ENCODE results near the gene ITPR1.

Gene ITPR1

DNA sequence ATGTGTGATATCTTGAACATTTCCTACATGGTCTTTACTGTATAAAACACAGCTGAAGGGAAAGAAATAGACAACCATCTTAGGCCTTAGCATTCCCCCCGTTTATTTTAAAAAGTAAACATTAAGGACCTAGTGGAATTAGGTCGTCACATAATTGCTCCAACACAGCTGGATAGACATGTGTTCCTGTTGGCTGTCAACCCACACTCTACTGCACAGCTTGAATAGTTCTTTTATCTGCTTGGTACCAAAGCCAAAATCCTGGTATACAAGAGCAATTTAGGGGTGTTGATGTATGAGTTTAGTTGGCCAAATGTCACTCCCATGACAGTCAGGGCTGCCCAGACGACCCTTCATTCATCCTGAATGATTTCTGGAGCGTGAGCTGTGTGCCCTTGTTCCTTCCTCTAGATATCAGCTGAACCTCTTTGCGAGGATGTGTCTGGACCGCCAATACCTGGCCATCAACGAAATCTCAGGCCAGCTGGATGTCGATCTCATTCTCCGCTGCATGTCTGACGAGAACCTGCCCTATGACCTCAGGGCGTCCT lies 179.7 kb downstream of the ITPR1 start:
- POLR2A ChIA-PET = no interaction called here
- H3K9me3 ChIP-seq (ENCODE audit: control insufficient read depth, insufficient read depth, low read depth, low read length) = no peaks in the 10 kb centered on the region
- CTCF ChIA-PET = interaction anchor here (2.1 kb wide), 1 partner anchor 17 kb away, joined by 12 read pairs; no protein-coding TSS in a partner anchor
- H3K36me3 ChIP-seq (ENCODE audit: control insufficient read depth in 2 of 2, insufficient read depth in 1 of 2, low read length in 2 of 2) = peaks cover 0 to 46% of the 10 kb centered on the region in 2 experiments; a peak in 2 of 3 replicates
- no peaks in the 10 kb centered on the region for H3K4me1 ChIP-seq (ENCODE audit: control insufficient read depth, insufficient read depth, low read length)
- TF ChIP-seq ZBTB20 (tag by site-specific recombination; IDR thresholded peaks at IDR 0.05) = no peak
- no peak for TF ChIP-seq ZBTB7A (tag by site-specific recombination; IDR thresholded peaks at IDR 0.05; ENCODE audit: low read depth)
- TF ChIP-seq, protein P1, sequence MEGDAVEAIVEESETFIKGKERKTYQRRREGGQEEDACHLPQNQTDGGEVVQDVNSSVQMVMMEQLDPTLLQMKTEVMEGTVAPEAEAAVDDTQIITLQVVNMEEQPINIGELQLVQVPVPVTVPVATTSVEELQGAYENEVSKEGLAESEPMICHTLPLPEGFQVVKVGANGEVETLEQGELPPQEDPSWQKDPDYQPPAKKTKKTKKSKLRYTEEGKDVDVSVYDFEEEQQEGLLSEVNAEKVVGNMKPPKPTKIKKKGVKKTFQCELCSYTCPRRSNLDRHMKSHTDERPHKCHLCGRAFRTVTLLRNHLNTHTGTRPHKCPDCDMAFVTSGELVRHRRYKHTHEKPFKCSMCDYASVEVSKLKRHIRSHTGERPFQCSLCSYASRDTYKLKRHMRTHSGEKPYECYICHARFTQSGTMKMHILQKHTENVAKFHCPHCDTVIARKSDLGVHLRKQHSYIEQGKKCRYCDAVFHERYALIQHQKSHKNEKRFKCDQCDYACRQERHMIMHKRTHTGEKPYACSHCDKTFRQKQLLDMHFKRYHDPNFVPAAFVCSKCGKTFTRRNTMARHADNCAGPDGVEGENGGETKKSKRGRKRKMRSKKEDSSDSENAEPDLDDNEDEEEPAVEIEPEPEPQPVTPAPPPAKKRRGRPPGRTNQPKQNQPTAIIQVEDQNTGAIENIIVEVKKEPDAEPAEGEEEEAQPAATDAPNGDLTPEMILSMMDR (tag by site-specific recombination; IDR thresholded peaks at IDR 0.05) = no peak
- no peak for TF ChIP-seq ZNF404 (tag by site-specific recombination; IDR thresholded peaks at IDR 0.05)
- no peak for TF ChIP-seq ZNF221 (tag by site-specific recombination; IDR thresholded peaks at IDR 0.05; ENCODE audit: borderline replicate concordance)
- TF ChIP-seq ZNF341 (tag by site-specific recombination; IDR thresholded peaks at IDR 0.05; ENCODE audit: low read depth) = no peak
- no peak for TF ChIP-seq ZNF555 (tag by site-specific recombination; conservative IDR thresholded peaks at IDR 0.05)
- no peak for TF ChIP-seq ZNF785 (tag by site-specific recombination; IDR thresholded peaks at IDR 0.05)
- no peak for TF ChIP-seq ZNF19 (tag by site-specific recombination; IDR thresholded peaks at IDR 0.05; ENCODE audit: low read depth)
- TF ChIP-seq OSR2 (tag by site-specific recombination; IDR thresholded peaks at IDR 0.05) = no peak
- no peak for TF ChIP-seq ZNF121 (tag by site-specific recombination; IDR thresholded peaks at IDR 0.05)
- TF ChIP-seq ZNF146 (tag by site-specific recombination; IDR thresholded peaks at IDR 0.05) = no peak
- no peak overlapping the region for H3K27ac ChIP-seq (ENCODE audit: extremely low read depth, low read depth, low read length)
- no peak overlapping the region for H3K4me3 ChIP-seq (ENCODE audit: low read depth, low read length)

DNA sequence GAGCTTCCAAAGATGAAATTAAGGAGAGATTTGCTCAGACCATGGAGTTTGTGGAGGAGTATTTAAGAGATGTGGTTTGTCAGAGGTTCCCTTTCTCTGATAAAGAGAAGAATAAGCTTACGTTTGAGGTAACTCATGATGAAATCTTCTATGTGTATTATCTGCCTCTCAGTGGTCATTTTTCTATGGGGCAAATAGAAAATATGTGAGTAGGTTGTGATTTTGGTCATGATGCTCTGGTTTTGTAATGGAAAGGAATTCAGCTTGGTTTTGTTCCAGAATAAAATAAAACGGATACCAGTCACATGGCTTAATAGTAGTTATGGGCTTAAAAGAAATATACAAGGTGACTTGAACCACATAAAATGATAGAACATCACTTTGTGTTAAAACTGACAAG lies 181.1 kb downstream of the ITPR1 start:
- no peak overlapping the region for H3K27ac ChIP-seq (ENCODE audit: extremely low read depth, low read depth, low read length)
- ChIA-PET CTCF (interaction anchor here (0.5 to 2.1 kb wide), 6 partner anchors 15 to 646 kb away, joined by 3 to 12 read pairs (median 3); no protein-coding TSS in a partner anchor), POLR2A (no interaction called here)
- no peaks in the 10 kb centered on the region for H3K9me3 ChIP-seq (ENCODE audit: control insufficient read depth, insufficient read depth, low read depth, low read length)
- H3K36me3 ChIP-seq (ENCODE audit: control insufficient read depth in 2 of 2, insufficient read depth in 1 of 2, low read length in 2 of 2) = peaks cover 0 to 41% of the 10 kb centered on the region in 2 experiments; a peak in 2 of 3 replicates
- TF ChIP-seq ZNF654 (tag by site-specific recombination; IDR thresholded peaks at IDR 0.05; ENCODE audit: low read depth) (no peak), ZNF777 (tag by site-specific recombination; IDR thresholded peaks at IDR 0.05; ENCODE audit: borderline replicate concordance) (no peak), ZNF629 (tag by site-specific recombination; IDR thresholded peaks at IDR 0.05) (no peak), ZNF132 (tag by site-specific recombination; IDR thresholded peaks at IDR 0.05; ENCODE audit: borderline replicate concordance) (no peak), ZNF626 (tag by site-specific recombination; IDR thresholded peaks at IDR 0.05) (no peak), ZIC2 (tag by site-specific recombination; IDR thresholded peaks at IDR 0.05) (no peak), ZNF423 (tag by site-specific recombination; IDR thresholded peaks at IDR 0.05) (no peak), ZNF768 (tag by site-specific recombination; IDR thresholded peaks at IDR 0.05) (no peak), ZNF76 (tag by site-specific recombination; IDR thresholded peaks at IDR 0.05; ENCODE audit: borderline replicate concordance, low read depth) (no peak), ZNF114 (tag by site-specific recombination; IDR thresholded peaks at IDR 0.05) (no peak), ZNF426 (tag by site-specific recombination; IDR thresholded peaks at IDR 0.05) (no peak), PATZ1 (tag by site-specific recombination; IDR thresholded peaks at IDR 0.05) (no peak), ZNF843 (tag by site-specific recombination; IDR thresholded peaks at IDR 0.05) (no peak), KLF10 (tag by site-specific recombination; IDR thresholded peaks at IDR 0.05) (no peak), ZNF623 (tag by site-specific recombination; IDR thresholded peaks at IDR 0.05) (no peak), ZNF585B (tag by site-specific recombination; IDR thresholded peaks at IDR 0.05) (no peak), ZNF791 (tag by site-specific recombination; IDR thresholded peaks at IDR 0.05) (no peak)
- H3K4me1 ChIP-seq (ENCODE audit: control insufficient read depth, insufficient read depth, low read length) = no peaks in the 10 kb centered on the region
- H3K4me3 ChIP-seq (ENCODE audit: low read depth, low read length) = no peak overlapping the region

Data from HEK293 (cell line).